Omental fat pad (tissue), 4 donors: ENCODE results near the gene CACHD1. TPM values are rescaled to one million over a fixed set of nuclear protein-coding genes. Genes with fewer than 3 reads are reported as not detected.

Source experiments
- ATAC-seq: fragments of 150-250 bp; one replicate; pipeline ENCODE4 v1.9.1; 2016; ENCODE audit warnings: mild to moderate bottlenecking, moderate library complexity; ENCODE audit not compliant: low FRiP score
- DNase-seq: peaks from one replicate; pipeline ENCODE4 v3.0.0-alpha.2; 2019; ENCODE audit warnings: low spot score
- total RNA-seq, 4 donors: library from RNA; depleted of rRNA; stranded (reverse); fragments of >200 nt; gene quantifications; one replicate each; pipeline ENCODE4 v1.1.0, GENCODE V29; 2016
- TF ChIP-seq, protein P1 (sequence below), 3 donors: fragments of 450-650 bp; IDR thresholded peaks; one replicate each; pipeline ENCODE4 v1.5.1; 2016 to 2017; ENCODE audit warnings: antibody characterized with exemption in 3 of 3, mild to moderate bottlenecking in 3 of 3, moderate library complexity in 2 of 3

The CACHD1 gene
- total RNA-seq, 4 donors from 2014 or later = 23.0 to 26.0 (median 23.9) TPM

DNA sequence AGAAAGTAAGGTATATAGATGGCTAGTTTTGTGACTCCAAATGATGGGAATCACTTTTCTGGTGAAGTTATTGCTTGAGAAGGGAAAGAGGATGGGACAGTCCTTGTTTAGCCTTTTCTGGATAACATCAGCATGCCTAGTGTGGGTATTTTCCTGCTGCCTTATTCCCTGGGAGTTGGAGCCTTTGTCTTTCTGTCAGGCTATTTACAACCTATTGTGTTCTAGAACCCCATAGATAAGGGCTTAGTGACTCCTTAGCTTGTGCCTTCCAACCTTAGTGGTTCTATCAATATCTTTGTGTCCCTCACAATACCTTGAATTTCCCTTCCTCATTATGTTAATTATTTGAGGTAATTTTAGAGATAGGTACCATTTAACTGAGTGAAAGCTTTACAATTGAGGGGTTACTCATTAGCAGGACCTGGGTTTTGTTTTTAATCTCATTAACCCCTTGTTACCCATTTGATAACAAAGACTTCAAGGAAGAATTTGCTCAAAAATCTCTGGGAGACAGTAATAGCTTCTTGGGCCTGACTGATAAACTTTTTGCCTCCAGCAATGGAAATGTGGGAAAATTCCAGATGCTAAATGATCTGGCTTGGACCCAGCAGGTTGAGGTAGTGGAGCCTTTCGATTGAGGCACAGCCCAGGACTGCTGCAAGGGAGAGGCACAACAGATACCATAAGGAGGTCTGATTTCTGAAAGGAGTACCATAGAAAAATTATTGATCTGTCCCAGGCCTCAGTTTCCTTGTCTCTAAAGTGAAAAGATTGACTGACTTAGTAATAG lies 49.0 kb downstream of the CACHD1 start:
- ATAC-seq (no peak), DNase-seq (no peak)
- TF ChIP-seq, protein P1, sequence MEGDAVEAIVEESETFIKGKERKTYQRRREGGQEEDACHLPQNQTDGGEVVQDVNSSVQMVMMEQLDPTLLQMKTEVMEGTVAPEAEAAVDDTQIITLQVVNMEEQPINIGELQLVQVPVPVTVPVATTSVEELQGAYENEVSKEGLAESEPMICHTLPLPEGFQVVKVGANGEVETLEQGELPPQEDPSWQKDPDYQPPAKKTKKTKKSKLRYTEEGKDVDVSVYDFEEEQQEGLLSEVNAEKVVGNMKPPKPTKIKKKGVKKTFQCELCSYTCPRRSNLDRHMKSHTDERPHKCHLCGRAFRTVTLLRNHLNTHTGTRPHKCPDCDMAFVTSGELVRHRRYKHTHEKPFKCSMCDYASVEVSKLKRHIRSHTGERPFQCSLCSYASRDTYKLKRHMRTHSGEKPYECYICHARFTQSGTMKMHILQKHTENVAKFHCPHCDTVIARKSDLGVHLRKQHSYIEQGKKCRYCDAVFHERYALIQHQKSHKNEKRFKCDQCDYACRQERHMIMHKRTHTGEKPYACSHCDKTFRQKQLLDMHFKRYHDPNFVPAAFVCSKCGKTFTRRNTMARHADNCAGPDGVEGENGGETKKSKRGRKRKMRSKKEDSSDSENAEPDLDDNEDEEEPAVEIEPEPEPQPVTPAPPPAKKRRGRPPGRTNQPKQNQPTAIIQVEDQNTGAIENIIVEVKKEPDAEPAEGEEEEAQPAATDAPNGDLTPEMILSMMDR (IDR thresholded peaks at IDR 0.05) = no peak

DNA sequence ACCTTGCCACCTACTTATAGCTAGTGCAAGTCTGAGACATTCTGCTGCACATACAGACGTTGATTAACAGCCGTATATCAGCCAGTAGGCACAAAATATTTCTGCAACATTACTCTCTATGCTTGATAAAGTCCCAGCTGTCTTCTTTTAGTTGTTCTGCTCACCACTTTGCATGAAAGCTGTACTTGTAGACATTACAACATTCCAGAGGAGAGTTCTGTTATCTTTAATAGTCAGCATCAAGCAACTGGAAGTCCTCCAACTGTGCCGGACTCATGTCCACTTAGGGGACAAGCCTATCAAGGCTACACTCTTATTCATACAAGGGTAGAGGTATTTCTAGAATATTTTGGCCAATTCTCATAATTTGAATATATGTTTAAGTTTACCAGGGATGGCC lies 50.0 kb downstream of the CACHD1 start:
- ATAC-seq (no peak), DNase-seq (no peak)

DNA sequence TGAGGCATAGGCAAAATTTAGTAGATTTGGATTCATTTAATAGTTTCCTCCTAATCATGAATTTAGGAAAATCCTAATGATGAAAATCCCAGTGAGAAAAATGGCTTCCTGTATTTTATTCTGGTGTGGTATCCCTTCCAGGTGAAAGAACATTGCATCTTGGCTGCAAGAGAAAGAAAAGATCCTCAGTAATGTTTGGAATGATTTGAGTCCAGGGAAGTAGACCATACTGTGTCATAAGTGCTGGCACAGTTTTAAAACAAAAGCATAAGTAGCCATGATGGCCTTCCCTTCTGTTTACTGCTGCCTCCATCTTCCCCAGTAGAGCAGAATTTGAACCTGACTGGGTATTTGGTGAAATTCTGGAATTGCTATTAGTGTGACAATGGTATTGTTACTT lies 52.8 kb downstream of the CACHD1 start:
- TF ChIP-seq, protein P1 (IDR thresholded peaks at IDR 0.05) = no peak
- no peak for ATAC-seq

More for the DNA sequence above, 50.0 kb downstream of the CACHD1 start:
- TF ChIP-seq, protein P1 (IDR thresholded peaks at IDR 0.05) = no peak

DNA sequence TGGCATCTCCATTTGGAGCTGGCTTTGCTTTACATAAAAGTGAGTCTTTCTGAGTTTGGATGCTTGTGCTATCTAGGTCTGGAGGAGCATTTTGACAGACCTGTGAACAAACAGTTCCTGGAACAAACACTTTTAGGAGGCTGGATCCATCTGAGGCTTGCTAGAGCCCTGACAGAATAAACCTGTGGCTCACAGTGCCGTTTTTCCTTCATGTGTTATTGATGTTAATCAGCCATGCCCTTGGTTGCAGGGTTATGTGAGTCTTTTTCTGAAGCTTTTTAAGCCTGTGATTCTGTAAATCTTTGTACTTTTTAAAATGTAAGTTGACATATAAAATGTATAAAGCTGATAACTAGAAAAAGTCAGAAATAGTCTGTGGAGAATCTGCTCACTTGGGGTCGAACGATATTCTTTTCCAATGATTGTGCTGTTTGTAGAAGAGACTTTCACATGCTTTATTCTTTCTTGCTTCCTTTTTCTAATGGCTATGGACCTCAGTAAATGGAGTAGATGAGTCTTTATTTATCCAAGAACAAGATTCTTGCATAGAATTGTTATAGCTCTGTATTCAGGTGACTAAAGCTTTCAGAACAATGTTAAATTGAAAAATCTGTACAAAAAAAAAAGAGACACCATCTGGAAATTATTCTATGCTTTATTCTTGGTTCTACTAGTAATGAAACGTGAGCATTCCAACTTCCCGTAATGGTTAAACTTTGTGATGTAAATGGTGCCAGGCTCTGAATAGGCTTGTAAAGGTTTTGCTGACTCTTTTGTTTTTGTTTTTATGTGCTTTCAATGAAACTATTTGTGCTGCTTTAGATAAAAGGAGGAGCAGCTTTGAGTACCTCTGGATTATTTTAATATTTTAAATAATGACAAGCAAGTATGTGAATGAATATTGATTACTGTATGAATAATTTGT lies 53.7 kb downstream of the CACHD1 start:
- TF ChIP-seq, protein P1 (IDR thresholded peaks at IDR 0.05) = no peak
- ATAC-seq (no peak), DNase-seq (no peak)

More for the DNA sequence above, 52.8 kb downstream of the CACHD1 start:
- DNase-seq = no peak

DNA sequence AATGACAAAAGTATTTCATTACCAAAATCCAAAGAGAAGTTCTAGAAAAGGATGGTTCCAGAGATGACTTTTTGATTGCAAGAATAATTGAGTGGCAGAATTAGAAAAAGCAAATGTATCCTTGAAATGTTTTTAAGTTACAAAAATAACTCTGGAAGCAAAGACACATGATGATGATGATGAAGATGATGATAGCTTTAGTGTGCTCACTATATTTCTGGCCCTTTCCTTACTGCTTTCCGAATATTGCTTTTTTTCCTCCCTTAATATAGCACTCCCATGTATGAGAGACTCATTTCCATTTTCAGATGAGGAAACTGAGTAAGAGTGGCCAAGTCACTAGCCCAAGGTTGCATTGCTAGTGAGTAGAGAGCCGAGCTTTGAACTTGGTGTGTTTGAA lies 54.7 kb downstream of the CACHD1 start:
- DNase-seq (no peak), ATAC-seq (no peak)
- TF ChIP-seq, protein P1 (IDR thresholded peaks at IDR 0.05) = no peak

DNA sequence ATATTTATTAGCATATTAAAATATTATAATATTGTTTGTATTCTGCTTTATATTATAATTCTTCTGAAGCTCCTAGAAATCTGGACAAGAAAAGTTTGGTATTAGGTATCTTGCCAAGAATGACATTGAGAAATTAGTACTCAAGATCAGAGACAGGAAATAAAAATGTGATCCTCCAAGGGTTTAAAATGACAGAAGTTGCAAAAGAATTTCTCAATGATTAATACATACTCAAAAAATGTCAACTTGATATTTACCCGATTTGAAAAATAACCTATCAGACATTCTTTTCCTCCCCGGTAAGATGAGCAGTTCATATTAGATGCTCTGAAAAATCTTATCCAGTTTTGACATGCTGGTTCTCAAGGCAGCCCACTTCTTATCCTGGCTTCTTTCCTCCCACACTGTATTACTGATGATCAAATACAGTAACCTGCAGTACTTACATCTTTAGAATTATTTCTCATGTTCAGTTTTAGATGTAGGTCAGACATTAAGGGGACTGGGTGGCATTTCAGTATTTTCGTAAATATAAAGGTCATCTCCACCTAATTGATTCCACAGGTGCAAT lies 55.3 kb downstream of the CACHD1 start:
- TF ChIP-seq, protein P1 (IDR thresholded peaks at IDR 0.05) = no peak
- DNase-seq (no peak), ATAC-seq (peak; percentile 30)
